Omental fat pad (tissue), 4 donors: ENCODE data around the gene BRINP1. TPM values are rescaled to one million over a fixed set of nuclear protein-coding genes. Genes with fewer than 3 reads are reported as not detected.

Experiments used
- ATAC-seq: fragments of 150-250 bp; one replicate; pipeline ENCODE4 v1.9.1; 2016; ENCODE audit warnings: mild to moderate bottlenecking, moderate library complexity; ENCODE audit not compliant: low FRiP score
- DNase-seq: peaks from one replicate; pipeline ENCODE4 v3.0.0-alpha.2; 2019; ENCODE audit warnings: low spot score
- total RNA-seq, 4 donors: library from RNA; depleted of rRNA; stranded (reverse); fragments of >200 nt; gene quantifications; one replicate each; pipeline ENCODE4 v1.1.0, GENCODE V29; 2016
- TF ChIP-seq, protein P1 (sequence below), 3 donors: fragments of 450-650 bp; IDR thresholded peaks; one replicate each; pipeline ENCODE4 v1.5.1; 2016 to 2017; ENCODE audit warnings: antibody characterized with exemption in 3 of 3, mild to moderate bottlenecking in 3 of 3, moderate library complexity in 2 of 3

BRINP1 gene
- total RNA-seq, 4 donors from 2014 or later: 0.24 to 0.37 TPM; not detected in 2

DNA sequence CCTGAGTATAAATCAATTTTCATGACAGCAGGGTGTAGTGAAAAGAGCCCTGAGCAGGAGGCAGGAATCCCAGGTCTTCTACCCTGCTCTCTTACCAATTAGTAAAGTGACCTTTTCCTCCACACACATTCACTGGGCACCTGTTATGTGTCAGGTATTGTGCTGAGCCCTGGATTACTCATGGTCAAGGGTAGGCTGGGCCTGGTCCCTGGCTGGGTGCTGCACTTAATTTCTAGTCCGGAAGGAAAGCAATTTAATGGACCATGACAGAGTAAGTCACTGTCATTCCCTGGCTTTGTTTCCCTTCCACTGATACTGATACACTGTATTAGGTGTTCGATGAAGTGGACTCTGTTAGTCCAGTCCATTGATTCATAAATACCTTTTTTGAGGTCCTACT, 29.1 kb upstream of the BRINP1 start:
- ATAC-seq (no peak), DNase-seq (no peak)
- TF ChIP-seq, protein P1, sequence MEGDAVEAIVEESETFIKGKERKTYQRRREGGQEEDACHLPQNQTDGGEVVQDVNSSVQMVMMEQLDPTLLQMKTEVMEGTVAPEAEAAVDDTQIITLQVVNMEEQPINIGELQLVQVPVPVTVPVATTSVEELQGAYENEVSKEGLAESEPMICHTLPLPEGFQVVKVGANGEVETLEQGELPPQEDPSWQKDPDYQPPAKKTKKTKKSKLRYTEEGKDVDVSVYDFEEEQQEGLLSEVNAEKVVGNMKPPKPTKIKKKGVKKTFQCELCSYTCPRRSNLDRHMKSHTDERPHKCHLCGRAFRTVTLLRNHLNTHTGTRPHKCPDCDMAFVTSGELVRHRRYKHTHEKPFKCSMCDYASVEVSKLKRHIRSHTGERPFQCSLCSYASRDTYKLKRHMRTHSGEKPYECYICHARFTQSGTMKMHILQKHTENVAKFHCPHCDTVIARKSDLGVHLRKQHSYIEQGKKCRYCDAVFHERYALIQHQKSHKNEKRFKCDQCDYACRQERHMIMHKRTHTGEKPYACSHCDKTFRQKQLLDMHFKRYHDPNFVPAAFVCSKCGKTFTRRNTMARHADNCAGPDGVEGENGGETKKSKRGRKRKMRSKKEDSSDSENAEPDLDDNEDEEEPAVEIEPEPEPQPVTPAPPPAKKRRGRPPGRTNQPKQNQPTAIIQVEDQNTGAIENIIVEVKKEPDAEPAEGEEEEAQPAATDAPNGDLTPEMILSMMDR (IDR thresholded peaks at IDR 0.05): no peak

DNA sequence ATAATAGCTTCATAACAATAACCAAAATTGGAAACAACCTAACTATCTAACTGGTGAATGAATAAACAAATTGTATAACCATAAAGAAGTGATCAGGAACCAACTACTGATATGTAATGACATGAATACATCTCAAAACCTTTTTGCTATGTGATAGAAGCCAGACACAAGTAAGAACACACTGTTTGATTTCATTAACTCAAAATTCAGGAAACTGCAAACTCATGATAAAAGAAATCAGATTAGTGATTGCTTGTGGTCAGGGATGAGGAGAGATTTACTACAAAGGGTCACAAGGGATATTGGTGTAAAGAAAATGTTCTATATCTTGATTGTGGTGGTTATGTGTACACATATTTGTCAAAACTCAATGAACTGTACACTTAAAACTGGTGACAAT, 22.6 kb upstream of the BRINP1 start:
- TF ChIP-seq, protein P1 (IDR thresholded peaks at IDR 0.05): no peak
- ATAC-seq (no peak), DNase-seq (no peak)

DNA sequence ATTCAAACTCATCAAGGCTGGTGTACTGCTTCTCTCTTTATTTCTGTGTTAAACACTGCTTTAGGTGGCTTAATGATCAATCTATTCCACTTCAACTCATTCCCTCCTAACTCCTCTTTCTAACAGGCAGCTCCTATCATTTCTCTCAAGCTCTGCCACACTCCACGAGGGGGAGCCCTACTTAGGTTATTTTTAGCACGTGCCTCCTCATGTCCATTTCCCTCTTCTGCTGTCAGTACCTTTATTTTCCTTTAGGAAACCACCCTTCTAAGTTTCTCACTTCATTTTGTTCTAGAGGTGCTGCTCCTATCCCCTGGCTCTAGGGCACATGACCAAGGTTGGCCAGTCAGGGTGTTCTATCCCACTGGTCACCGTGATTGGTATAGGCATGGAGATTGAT, 6.7 kb upstream of the BRINP1 start:
- no peak for DNase-seq
- TF ChIP-seq, protein P1 (IDR thresholded peaks at IDR 0.05): no peak
- no peak for ATAC-seq

DNA sequence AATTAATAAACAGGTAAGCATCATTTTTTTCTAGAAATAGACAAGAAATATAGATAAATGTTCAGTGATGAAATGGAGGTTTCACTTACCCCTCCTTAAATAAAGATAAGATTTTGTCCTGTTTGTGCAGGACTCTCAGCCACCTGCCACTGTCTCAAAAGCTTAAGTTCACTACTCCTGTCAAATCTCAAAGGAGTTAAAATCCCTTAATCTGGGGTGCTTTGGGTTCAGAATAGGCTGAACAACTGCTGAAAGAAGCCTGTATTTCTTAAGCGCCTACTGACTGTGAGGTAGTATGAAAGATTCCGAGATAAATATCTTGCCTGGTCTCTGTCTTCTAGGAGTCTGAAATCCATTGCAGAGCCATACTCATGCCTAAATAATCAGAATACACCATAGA, 3.7 kb upstream of the BRINP1 start:
- no peak for DNase-seq
- ATAC-seq: no peak
- TF ChIP-seq, protein P1 (IDR thresholded peaks at IDR 0.05): no peak

DNA sequence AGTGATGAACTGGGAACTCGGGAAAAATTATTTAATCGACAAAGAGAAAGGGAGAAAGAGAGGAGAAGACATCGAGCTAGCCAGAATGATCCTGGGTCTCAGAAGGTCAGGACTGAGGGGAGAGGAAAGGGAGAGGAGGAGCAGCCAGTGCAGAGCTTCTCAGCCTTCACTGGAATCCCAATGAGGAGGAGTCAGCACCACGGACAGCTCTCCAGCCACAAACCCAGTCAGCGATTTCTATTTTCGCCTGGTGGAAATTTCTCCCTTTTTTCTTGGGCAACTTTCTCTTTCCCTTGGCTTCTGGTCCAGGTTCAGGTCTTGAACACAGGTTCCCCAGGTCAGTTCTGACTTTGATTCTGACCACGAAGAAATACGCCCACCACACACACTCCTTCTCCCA, 1.6 kb upstream of the BRINP1 start:
- TF ChIP-seq, protein P1 (IDR thresholded peaks at IDR 0.05): no peak
- ATAC-seq: no peak
- DNase-seq: no peak

DNA sequence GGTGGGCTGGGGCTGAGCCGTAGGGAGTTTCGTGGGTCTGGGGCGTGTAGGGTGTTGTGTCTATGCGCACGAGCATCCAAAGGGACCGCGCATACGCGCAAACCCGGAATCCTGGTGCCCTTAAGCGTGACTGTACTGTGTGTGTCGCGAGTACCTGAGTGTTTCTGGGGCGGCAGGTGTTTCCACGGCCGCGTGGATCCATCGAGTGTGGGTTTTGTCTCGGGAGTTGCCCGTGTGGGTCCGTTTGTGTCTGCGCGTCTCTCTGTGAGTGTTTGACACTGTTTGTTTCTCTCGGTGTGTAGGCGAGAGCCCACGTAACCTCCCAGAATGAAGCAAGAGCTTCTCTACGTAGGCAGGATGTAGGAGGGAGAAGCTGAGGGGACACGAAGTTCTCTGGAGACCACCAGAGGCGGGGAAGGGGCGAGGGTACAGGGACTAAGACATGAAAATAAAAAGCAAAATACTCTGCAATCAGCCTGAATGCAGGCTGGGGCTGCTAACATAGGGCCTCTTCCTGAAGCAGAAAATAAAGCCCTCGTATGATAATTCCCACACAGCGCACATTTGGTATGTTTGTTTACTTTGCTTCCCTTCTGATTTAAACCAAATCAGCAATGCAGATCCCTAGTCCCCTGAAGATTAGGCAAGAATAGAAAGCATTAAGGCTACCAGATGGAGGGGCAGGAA, 588 bp upstream of the BRINP1 start:
- no peak for DNase-seq
- ATAC-seq: no peak
- TF ChIP-seq, protein P1 (IDR thresholded peaks at IDR 0.05): no peak

DNA sequence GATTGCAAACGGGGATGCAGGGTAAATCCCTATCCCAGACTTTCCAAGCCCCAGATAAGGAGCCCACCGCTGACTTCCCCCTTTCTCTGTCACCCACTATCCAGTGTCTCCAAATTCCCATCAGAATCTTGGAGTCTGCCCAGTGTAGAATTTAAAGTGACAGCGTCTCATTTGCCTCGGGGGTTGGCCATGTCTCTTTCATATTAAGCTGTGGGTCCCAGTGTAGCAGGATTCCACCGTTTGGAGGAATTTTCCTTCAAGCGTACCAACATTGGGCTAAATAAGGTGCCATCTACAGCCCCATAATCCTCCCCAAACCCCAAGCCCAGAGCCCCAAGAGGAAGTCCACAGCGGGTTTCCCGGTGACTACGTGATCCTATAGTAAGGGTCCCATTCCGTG, 1.1 kb downstream of the BRINP1 start:
- ATAC-seq (no peak), DNase-seq (no peak)
- TF ChIP-seq, protein P1 (IDR thresholded peaks at IDR 0.05): no peak
